HepG2 (cell line): ENCODE results near the gene ARFGEF3.

Experiments
- HDAC6 ChIP-seq: fragments of 200-600 bp; sonication (generic); IDR thresholded peaks from 2 replicates; pipeline ENCODE4 v1.7.0; 2017; ENCODE audit warnings: mild to moderate bottlenecking, antibody characterized with exemption, low read length, low read depth
- NPAS2 ChIP-seq: sonication (generic); formaldehyde crosslinking; IDR thresholded peaks from 2 replicates; pipeline ENCODE4 v1.8.0; 2022; ENCODE audit warnings: mild to moderate bottlenecking, missing genetic modification reagents, borderline replicate concordance
- PHF20 ChIP-seq: sonication (generic); formaldehyde crosslinking; IDR thresholded peaks from 2 replicates; pipeline ENCODE4 v1.5.0; 2020; ENCODE audit warnings: mild to moderate bottlenecking, missing genetic modification reagents
- ZNF296 ChIP-seq: sonication (generic); formaldehyde crosslinking; conservative IDR thresholded peaks from 2 replicates; pipeline ENCODE4 v1.5.0; 2020; ENCODE audit warnings: mild to moderate bottlenecking, missing genetic modification reagents
- ZNF354B ChIP-seq: sonication (generic); formaldehyde crosslinking; IDR thresholded peaks from 2 replicates; pipeline ENCODE4 v1.8.0; 2022; ENCODE audit warnings: mild to moderate bottlenecking, missing genetic modification reagents

DNA sequence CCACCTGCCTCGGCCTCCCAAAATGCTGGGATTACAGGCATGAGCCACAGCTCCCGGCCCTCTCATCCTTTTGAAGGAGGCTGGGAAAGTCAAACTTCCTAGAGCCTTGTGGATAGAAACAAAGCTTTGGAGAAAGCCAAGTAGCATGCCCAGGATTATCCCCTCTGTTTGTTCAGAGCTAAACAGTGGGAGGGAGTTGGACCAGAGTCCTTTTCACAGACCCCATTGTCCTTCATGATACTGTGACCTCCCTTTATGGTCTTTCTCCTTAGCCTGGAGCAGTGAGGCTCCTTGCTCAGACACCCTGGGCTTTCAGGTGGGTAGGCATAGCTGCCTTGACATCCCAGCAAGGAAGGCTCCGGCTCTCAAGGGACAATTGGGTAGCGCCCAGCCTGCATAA lies 25.4 kb downstream of the ARFGEF3 start:
- TF ChIP-seq ZNF354B (no peak), NPAS2 (CRISPR knock-in tag) (no peak), PHF20 (CRISPR knock-in tag) (no peak), ZNF296 (CRISPR knock-in tag) (no peak), HDAC6 (no peak)
